HG03175 (cell line): Measurements from ENCODE around the gene UVRAG.

Source experiments
- ATAC-seq: cut with Tn5 transposase; IDR thresholded peaks from one replicate; pipeline ENCODE4 v1.9.1; 2021; ENCODE audit warnings: mild to moderate bottlenecking, moderate library complexity; ENCODE audit not compliant: unreplicated experiment

Gene UVRAG

GRCh38 chr11:76086743-76087635, 272.0 kb downstream of the UVRAG start:
- no peak for ATAC-seq

GRCh38 chr11:76087749-76088148, 272.7 kb downstream of the UVRAG start:
- no peak for ATAC-seq

- no peak for ATAC-seq
Observed at GRCh38 chr11:76088511-76088910, 273.5 kb downstream of the UVRAG start.

- no peak for ATAC-seq
Observed at GRCh38 chr11:76090174-76090573, 275.2 kb downstream of the UVRAG start.

- no peak for ATAC-seq
Observed at GRCh38 chr11:76090821-76091220, 275.8 kb downstream of the UVRAG start.

- ATAC-seq, result no peak
Observed at GRCh38 chr11:76094740-76095139, 279.7 kb downstream of the UVRAG start.

- ATAC-seq, result no peak
Observed at GRCh38 chr11:76095891-76096290, 280.9 kb downstream of the UVRAG start.

GRCh38 chr11:76096552-76096951, 281.5 kb downstream of the UVRAG start:
- ATAC-seq, result no peak

- no peak for ATAC-seq
Observed at GRCh38 chr11:76102802-76103201, 287.8 kb downstream of the UVRAG start.

GRCh38 chr11:76103460-76103859, 288.4 kb downstream of the UVRAG start:
- no peak for ATAC-seq

- no peak for ATAC-seq
Observed at GRCh38 chr11:76104285-76104684, 289.3 kb downstream of the UVRAG start.

GRCh38 chr11:76105637-76106036, 290.6 kb downstream of the UVRAG start:
- no peak for ATAC-seq

GRCh38 chr11:76107971-76108370, 293.0 kb downstream of the UVRAG start:
- ATAC-seq, result no peak

GRCh38 chr11:76114238-76114637, 299.2 kb downstream of the UVRAG start:
- no peak for ATAC-seq

- no peak for ATAC-seq
Observed at GRCh38 chr11:76115555-76115954, 300.5 kb downstream of the UVRAG start.

GRCh38 chr11:76119032-76119431, 304.0 kb downstream of the UVRAG start:
- no peak for ATAC-seq

- ATAC-seq, result no peak
Observed at GRCh38 chr11:76119779-76120178, 304.8 kb downstream of the UVRAG start.

GRCh38 chr11:76120513-76121101, 305.6 kb downstream of the UVRAG start:
- no peak for ATAC-seq

GRCh38 chr11:76123248-76123647, 308.2 kb downstream of the UVRAG start:
- no peak for ATAC-seq

- no peak for ATAC-seq
Observed at GRCh38 chr11:76124905-76125770, 310.1 kb downstream of the UVRAG start.

- no peak for ATAC-seq
Observed at GRCh38 chr11:76129729-76130128, 314.7 kb downstream of the UVRAG start.
